Activated CD8-positive, alpha-beta memory T cell treated with anti-CD3 and anti-CD28 coated beads, Interleukin-2, amount 50 U/mL, for 24 hours (primary cell): Measurements from ENCODE around the gene IQUB.
"Not testable (repeated sequence)": the region's sequence is repeated elsewhere in the genome, so short reads cannot be mapped to it uniquely, and the experiment has no call there.

Experiments used
- DNase-seq: peaks from one replicate; pipeline ENCODE4 v3.0.0-alpha.2; 2020; ENCODE audit errors: extremely low read depth

The IQUB gene

DNA sequence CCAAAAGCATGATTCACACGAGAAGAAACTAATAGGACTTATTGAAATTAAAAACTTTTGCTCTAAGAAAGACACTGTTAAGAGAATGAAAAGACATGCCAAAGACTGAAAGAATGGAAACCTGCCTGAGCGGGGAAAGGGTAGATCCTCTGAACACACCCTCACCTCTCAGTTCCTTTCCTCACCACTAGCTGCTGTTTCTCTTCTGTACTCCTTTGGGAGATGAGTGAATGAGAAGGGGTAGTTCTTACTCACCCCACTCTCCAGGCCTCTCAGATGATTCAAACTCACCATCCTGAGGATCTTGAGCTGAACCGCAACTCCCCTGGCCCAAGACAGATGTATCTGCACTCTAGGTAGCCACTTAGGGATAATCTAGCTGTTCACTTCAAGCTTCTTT lies 41.9 kb downstream of the IQUB start:
- no peak for DNase-seq

- DNase-seq, result no peak
Measured at GRCh38 chr7:123485721-123486120, 48.7 kb downstream of the IQUB start.

GRCh38 chr7:123485187-123485586 lies 49.2 kb downstream of the IQUB start:
- DNase-seq, result no peak

- no peak for DNase-seq
Measured at GRCh38 chr7:123484199-123484598, 50.2 kb downstream of the IQUB start.

DNA sequence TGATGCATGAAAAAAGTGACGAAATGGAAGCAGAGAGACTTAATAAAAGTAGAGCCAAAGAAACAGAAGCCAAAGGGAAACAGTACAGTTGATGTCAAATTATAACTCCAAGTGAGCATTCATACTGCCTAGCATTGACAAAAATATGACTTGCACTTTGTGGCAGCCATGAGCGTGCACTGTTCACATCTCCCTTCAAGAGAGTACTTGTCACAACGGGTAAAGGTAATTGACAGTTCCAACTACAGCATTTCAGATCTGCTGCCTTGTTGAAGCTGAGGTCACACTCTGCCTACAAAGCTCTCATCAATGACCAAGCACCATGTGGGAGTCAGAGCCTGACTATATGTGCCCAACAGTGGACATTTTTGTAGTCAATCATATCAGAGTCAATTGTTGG lies 54.3 kb downstream of the IQUB start:
- DNase-seq, result no peak

DNA sequence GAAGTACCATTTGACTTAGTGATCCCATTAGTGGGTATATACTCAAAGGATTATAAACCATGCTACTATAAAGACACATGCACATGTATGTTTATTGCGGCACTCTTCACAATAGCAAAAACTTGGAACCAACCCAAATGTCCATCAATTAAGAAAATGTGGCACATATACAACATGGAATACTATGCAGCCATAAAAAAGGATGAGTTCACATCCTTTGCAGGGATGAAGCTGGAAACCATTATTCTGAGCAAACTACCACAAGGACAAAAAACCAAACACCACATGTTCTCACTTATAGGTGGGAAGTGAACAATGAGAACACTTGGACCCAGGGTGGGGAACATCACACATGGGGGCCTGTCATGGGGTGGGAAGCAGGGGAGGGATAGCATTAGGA lies 56.3 kb downstream of the IQUB start:
- not testable (repeated sequence) for DNase-seq

- no peak for DNase-seq
Measured at GRCh38 chr7:123472750-123473445, 61.5 kb downstream of the IQUB start.

DNA sequence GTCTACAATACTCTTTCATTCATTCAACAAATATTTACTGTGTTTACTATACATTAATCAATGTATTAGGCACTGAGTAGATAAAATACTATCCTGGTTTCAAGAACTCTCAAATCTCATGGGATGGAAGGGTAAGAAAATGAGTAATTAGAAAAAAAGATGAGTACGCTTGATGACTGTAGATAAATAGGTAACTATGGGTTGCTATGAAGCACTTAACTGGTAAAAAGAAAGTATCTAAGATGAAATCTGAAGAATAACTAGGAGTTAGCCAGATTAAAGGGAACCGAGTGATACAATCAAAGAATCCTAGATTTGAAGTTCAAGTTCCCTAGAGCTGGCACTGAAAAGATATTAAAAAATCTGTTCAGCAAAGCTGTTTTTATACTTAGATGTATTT lies 62.1 kb downstream of the IQUB start:
- no peak for DNase-seq

- DNase-seq, result no peak
Measured at GRCh38 chr7:123468303-123468702, 66.1 kb downstream of the IQUB start.

- no peak for DNase-seq
Measured at GRCh38 chr7:123463890-123464289, 70.5 kb downstream of the IQUB start.

GRCh38 chr7:123460616-123461015 lies 73.8 kb downstream of the IQUB start:
- DNase-seq, result no peak

GRCh38 chr7:123455965-123456470 lies 78.4 kb downstream of the IQUB start:
- DNase-seq, result no peak

DNA sequence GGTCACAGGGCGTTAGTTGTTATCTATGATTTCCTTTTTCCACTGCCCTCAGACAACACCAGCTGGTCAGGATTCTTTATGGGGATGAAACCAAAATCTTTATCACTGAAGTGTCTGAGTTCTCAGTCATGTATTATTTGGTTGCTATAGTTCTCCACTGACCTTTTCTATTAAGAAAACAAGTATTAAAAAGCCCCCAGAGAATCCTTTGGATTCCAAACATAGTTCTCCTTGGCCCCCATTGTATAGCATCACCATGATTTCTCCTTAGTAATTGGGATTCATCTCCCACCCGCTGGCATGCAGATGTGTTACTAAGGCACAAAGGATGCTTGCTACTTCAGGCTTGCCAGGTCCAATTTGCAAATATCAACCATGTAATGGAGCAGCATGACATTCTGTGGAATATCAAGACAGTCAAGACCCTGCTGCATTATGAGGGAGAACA lies 94.3 kb downstream of the IQUB start:
- DNase-seq, result no peak

DNA sequence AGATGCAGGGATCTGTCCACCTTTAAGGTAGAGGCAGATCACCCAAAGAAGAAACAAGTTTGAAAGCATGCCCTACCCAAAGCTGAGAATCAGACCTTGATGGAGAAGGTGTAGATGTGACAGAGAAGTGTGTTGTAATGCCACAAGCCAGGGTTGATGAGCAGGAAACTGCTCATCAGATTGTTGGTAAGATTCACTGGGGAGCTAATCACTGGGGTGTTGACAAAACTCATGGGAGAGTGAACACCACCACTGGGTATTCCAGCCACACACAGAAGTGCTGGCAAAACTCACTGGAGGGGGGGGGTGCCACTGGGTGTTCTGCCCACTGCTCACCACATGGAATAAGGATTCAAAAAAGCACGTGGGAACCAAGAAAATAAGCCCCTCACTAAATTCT lies 95.2 kb downstream of the IQUB start:
- no peak for DNase-seq

- DNase-seq, result no peak
Measured at GRCh38 chr7:123437447-123437995, 96.9 kb downstream of the IQUB start.

DNA sequence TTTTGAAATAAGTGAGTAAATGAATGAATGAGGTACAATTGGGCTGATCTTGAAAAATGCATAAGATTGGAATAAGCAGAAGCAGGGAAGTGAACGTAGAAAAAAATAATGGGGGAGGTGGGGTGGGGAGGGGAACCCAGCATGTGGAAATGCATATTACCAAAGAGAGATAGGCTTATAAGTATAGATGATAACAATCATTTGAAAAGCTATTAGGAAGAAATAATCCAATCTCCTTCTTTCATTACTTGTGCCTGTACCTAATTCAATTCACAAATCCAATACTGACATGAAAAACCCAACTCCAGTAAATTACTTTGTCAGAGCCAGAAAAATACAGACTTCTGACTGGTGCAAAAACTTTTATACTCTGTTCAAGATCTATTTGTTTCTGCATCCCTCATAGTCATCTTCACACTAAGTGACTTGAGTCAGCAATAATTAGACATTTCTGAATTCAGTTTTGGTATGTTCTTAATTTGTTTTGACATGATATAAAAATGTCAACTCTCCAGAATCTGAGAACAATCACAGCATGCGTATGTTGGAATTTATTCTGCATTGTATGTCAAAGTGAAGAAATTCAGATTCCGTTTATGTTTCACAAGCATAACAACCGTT lies 99.2 kb downstream of the IQUB start:
- DNase-seq, result no peak

GRCh38 chr7:123433665-123434064 lies 100.7 kb downstream of the IQUB start:
- no peak for DNase-seq

GRCh38 chr7:123432601-123433000 lies 101.8 kb downstream of the IQUB start:
- DNase-seq, result no peak

DNA sequence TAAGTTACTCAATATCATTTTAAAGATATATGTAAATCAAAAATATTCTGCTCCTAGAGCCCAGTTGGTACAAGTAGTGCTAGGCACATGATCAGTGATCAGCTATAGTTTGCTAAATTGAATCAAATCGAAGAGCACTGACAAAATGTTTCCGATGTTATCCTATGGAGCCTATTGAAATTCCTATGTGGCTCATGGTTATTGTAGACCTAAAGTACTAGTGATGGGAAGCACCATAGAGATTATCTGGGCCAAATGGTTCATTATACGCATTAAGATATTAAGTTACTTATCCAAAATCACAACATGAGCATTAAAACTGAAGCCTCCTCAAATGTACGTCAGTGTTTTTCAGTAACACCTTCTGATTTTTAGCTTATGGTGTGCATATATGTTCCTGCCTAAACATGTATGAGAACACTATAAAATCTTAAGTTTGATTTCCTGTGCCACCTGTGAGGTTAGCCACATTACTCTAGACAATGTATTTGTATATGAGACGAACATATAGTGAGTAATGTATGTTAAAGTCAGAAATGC lies 103.2 kb downstream of the IQUB start:
- DNase-seq, result no peak

DNA sequence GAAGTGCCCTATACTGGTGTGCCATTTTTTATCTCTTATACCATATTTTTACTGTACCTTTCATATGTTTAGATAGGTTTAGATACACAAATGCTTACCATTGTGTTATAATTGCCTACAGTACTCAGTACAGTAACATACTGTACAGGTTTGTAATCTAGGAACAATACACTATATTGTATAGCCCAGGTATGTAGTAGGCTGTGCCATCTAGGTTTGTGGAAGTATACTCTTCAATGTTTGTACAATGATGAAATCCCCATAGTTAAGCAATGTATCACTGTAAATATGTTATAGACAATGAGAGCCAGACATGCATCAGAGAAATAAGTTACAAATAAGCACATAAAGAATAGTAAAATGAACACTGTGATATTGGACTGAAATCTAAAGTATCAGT lies 109.1 kb downstream of the IQUB start:
- no peak for DNase-seq

GRCh38 chr7:123424463-123424862 lies 109.9 kb downstream of the IQUB start:
- no peak for DNase-seq

DNA sequence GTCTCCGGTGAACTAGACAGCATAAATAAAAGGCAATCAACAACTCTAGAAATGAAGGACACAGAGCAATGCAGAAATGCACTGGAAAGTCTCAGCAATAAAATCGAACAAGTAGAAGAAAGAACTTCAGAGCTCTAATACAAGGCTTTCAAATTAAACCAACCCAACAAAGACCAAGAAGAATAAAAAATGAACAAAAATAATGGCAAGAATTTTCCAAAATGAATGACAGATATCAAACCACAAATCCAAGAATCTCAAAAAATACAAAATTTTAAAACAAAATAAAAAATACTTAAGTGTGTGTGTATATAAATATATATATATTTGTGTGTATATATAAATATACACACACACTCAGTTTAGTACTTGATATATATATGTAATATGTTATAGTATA lies 110.8 kb downstream of the IQUB start:
- no peak for DNase-seq

DNA sequence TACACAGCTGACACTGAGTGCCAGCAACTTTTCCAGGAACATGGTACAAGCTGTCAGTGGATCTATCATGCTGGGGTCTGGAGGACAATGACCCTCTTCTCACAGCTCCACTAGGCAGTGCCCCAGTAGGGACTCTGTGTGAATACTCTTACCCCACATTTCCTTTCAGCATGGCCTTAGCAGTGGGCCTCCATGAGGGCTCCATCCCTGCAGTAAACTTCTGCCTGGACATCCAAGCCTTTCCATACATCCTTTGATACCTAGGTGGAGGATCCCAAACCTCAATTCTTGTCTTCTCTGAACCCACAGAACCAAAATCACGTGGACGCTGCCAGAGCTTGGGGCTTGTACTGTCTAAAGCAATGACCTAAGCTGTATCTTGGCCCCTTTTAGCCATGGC lies 116.8 kb downstream of the IQUB start:
- DNase-seq, result no peak
